ENCODE measurements around the gene KCTD17. TPM values are rescaled to one million over a fixed set of nuclear protein-coding genes. Genes with fewer than 3 reads are reported as not detected.

The KCTD17 gene
- total RNA-seq, 4 donors from 2014 or later: 7.4 to 24.7 (median 20.2) TPM

- TF ChIP-seq EP300 (IDR thresholded peaks at IDR 0.05) (no peak), POLR2A (IDR thresholded peaks at IDR 0.05) (no peak)
- TF ChIP-seq, protein P1, sequence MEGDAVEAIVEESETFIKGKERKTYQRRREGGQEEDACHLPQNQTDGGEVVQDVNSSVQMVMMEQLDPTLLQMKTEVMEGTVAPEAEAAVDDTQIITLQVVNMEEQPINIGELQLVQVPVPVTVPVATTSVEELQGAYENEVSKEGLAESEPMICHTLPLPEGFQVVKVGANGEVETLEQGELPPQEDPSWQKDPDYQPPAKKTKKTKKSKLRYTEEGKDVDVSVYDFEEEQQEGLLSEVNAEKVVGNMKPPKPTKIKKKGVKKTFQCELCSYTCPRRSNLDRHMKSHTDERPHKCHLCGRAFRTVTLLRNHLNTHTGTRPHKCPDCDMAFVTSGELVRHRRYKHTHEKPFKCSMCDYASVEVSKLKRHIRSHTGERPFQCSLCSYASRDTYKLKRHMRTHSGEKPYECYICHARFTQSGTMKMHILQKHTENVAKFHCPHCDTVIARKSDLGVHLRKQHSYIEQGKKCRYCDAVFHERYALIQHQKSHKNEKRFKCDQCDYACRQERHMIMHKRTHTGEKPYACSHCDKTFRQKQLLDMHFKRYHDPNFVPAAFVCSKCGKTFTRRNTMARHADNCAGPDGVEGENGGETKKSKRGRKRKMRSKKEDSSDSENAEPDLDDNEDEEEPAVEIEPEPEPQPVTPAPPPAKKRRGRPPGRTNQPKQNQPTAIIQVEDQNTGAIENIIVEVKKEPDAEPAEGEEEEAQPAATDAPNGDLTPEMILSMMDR (IDR thresholded peaks at IDR 0.05): no peak
- Histone ChIP-seq H3K4me1 (no peaks in the 10 kb centered on the region), H3K4me3 (no peak overlapping the region), H3K9me3 (no peaks in the 10 kb centered on the region), H3K27me3 (peaks cover 0 to 28% of the 10 kb centered on the region in 2 donors), H3K27ac (no peak overlapping the region), H3K36me3 (no peaks in the 10 kb centered on the region)
- 83 to 89% methylated on average over 12 of the region's 12 CpGs for WGBS, 2 donors
- DNase-seq (ENCODE audit: low spot score in 2 of 2): no peak
Measured at GRCh38 chr22:37080838-37081237, 29.3 kb downstream of the KCTD17 start.

- Histone ChIP-seq H3K27ac (no peak overlapping the region), H3K27me3 (peaks cover 0 to 30% of the 10 kb centered on the region in 2 donors)
- WGBS, 2 donors: 79 to 82% methylated on average over 10 of the region's 10 CpGs
Measured at GRCh38 chr22:37082251-37082873, 30.8 kb downstream of the KCTD17 start.

GRCh38 chr22:37083914-37084313, 32.4 kb downstream of the KCTD17 start:
- H3K4me3 ChIP-seq: no peak overlapping the region
- no peak for DNase-seq (ENCODE audit: low spot score in 2 of 2)
- H3K27ac ChIP-seq: no peak overlapping the region
- H3K9me3 ChIP-seq: no peaks in the 10 kb centered on the region
- no peaks in the 10 kb centered on the region for H3K4me1 ChIP-seq
- no peak for TF ChIP-seq POLR2A (IDR thresholded peaks at IDR 0.05)
- TF ChIP-seq, protein P1 (IDR thresholded peaks at IDR 0.05): no peak
- no peak for TF ChIP-seq EP300 (IDR thresholded peaks at IDR 0.05)
- H3K36me3 ChIP-seq: no peaks in the 10 kb centered on the region
- peaks cover 0 to 40% of the 10 kb centered on the region in 2 donors for H3K27me3 ChIP-seq
- 70 to 74% methylated on average over 6 of the region's 6 CpGs for WGBS, 2 donors

More at GRCh38 chr22:37082251-37082873, 30.8 kb downstream of the KCTD17 start:
- H3K9me3 ChIP-seq: no peaks in the 10 kb centered on the region
- H3K36me3 ChIP-seq: no peaks in the 10 kb centered on the region
- no peaks in the 10 kb centered on the region for H3K4me1 ChIP-seq
- DNase-seq (ENCODE audit: low spot score in 2 of 2): no peak
- H3K4me3 ChIP-seq: no peak overlapping the region
- TF ChIP-seq EP300 (IDR thresholded peaks at IDR 0.05) (no peak), POLR2A (IDR thresholded peaks at IDR 0.05) (no peak)
- TF ChIP-seq, protein P1 (IDR thresholded peaks at IDR 0.05): no peak

GRCh38 chr22:37084385-37084784, 32.8 kb downstream of the KCTD17 start:
- WGBS, 2 donors: 78% methylated on average over 9 to 10 of the region's 10 CpGs
- Histone ChIP-seq H3K36me3 (no peaks in the 10 kb centered on the region), H3K9me3 (no peaks in the 10 kb centered on the region), H3K4me3 (no peak overlapping the region), H3K27ac (no peak overlapping the region), H3K27me3 (peaks cover 0 to 39% of the 10 kb centered on the region in 2 donors), H3K4me1 (no peaks in the 10 kb centered on the region)
- TF ChIP-seq, protein P1 (IDR thresholded peaks at IDR 0.05): no peak
- TF ChIP-seq POLR2A (IDR thresholded peaks at IDR 0.05) (no peak), EP300 (IDR thresholded peaks at IDR 0.05) (no peak)
- DNase-seq (ENCODE audit: low spot score in 2 of 2): no peak

- TF ChIP-seq EP300 (IDR thresholded peaks at IDR 0.05) (no peak), POLR2A (IDR thresholded peaks at IDR 0.05) (no peak)
- TF ChIP-seq, protein P1 (IDR thresholded peaks at IDR 0.05): no peak
- Histone ChIP-seq H3K9me3 (no peaks in the 10 kb centered on the region), H3K36me3 (no peaks in the 10 kb centered on the region), H3K27ac (no peak overlapping the region), H3K4me1 (no peaks in the 10 kb centered on the region), H3K27me3 (peaks cover 0 to 33% of the 10 kb centered on the region in 2 donors), H3K4me3 (no peak overlapping the region)
- WGBS, 2 donors: 57 to 59% methylated on average over 14 to 15 of the region's 15 CpGs
- DNase-seq (ENCODE audit: low spot score in 2 of 2): no peak
Measured at GRCh38 chr22:37086184-37086583, 34.6 kb downstream of the KCTD17 start.

Measured in tibial nerve (tissue), 4 donors.